Epithelial cell of esophagus (primary cell): ENCODE data around the gene AK9.

Experiments used
- DNase-seq: peaks from one replicate; pipeline ENCODE4 v3.0.0; 2010; ENCODE audit warnings: low read depth
- H3K4me3 ChIP-seq: 2 replicates; pipeline ENCODE4 v1.5.1; 2011; ENCODE audit warnings: mild to moderate bottlenecking, low read length, control low read depth
- CTCF ChIP-seq: IDR thresholded peaks from 2 replicates; pipeline ENCODE4 v1.5.1; 2011; ENCODE audit warnings: low read depth, mild to moderate bottlenecking, low read length, control low read depth, inconsistent platforms; ENCODE audit not compliant: insufficient read depth; ENCODE audit errors: missing control alignments

Gene AK9

GRCh38 chr6:109515781-109516409, 175.1 kb downstream of the AK9 start:
- H3K4me3 ChIP-seq = no peak overlapping the region
- TF ChIP-seq CTCF = no peak
- no peak for DNase-seq

GRCh38 chr6:109514946-109515345, 176.1 kb downstream of the AK9 start:
- DNase-seq = no peak
- TF ChIP-seq CTCF = no peak
- no peak overlapping the region for H3K4me3 ChIP-seq

- DNase-seq = no peak
- no peak for TF ChIP-seq CTCF
- no peak overlapping the region for H3K4me3 ChIP-seq
Measured at GRCh38 chr6:109513571-109514071, 177.4 kb downstream of the AK9 start.

- no peak overlapping the region for H3K4me3 ChIP-seq
- TF ChIP-seq CTCF = no peak
- no peak for DNase-seq
Measured at GRCh38 chr6:109512271-109512817, 178.7 kb downstream of the AK9 start.

- TF ChIP-seq CTCF = no peak
- no peak for DNase-seq
- H3K4me3 ChIP-seq = no peak overlapping the region
Measured at GRCh38 chr6:109511832-109512231, 179.2 kb downstream of the AK9 start.

GRCh38 chr6:109510358-109510757, 180.6 kb downstream of the AK9 start:
- no peak for TF ChIP-seq CTCF
- no peak overlapping the region for H3K4me3 ChIP-seq
- DNase-seq = no peak
